ENCODE data around the gene ACTR10. TPM values are rescaled to one million over a fixed set of nuclear protein-coding genes. Genes with fewer than 3 reads are reported as not detected.

The ACTR10 gene
- total RNA-seq, 2 experiments from 2014 or later, result 42.5 to 60.4 TPM

DNA sequence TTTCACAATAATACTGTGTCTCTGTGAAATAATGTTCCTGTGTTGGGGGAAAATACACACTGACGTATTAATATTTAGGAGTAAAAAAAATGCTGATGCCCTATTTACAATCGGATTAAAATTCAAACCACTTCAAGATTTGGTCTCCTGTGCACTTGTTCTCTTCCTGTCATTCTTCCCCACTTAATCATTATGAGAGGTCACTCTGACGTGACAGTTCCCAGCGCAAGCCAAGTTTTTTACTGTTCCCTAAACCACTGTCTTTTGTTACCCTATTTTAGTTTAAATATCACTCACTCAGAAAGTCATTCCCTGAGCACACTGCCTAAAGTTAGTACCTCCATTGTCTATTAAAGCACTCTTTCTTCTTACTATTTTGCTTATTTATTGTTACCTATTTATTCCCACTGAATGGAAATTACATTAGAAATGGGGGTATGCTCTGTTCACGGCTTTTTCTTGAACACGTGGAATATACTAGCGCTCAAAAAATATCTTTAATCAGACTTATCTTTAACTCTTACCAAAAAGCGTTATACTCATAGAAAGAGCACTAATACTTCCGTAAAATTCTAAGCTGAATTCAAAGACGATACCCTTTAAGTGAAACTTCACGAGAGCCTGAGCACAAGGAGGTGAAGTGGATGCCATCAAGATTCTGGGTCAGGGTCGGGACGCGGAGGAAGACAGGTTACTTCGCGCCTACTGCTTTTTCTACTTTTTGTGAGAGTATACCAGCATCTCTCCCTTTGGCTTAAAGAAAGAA lies 44.0 kb downstream of the ACTR10 start:
- H3K36me3 ChIP-seq (ENCODE audit: insufficient read depth, low read length), result peaks cover 22% of the 10 kb centered on the region
- intact Hi-C loops (cut with micrococcal nuclease; ENCODE audit: unreplicated experiment), result loop anchor here (1.0 kb wide), 1 partner anchor 44 kb away; the partner anchor contains the start of gene ACTR10
- H3K9me3 ChIP-seq (ENCODE audit: low read length), result no peaks in the 10 kb centered on the region
- H3K4me1 ChIP-seq (ENCODE audit: insufficient read depth, low read length, poor library complexity, severe bottlenecking), result peaks cover 38% of the 10 kb centered on the region
- peak; percentile 23 for DNase-seq (ENCODE audit: low spot score)
- peak overlapping the region; percentile 90 for H3K4me2 ChIP-seq (ENCODE audit: low read length)
- H3K79me2 ChIP-seq (ENCODE audit: insufficient read depth, low read depth, low read length), result peaks cover 51% of the 10 kb centered on the region
- TF ChIP-seq, protein P1, sequence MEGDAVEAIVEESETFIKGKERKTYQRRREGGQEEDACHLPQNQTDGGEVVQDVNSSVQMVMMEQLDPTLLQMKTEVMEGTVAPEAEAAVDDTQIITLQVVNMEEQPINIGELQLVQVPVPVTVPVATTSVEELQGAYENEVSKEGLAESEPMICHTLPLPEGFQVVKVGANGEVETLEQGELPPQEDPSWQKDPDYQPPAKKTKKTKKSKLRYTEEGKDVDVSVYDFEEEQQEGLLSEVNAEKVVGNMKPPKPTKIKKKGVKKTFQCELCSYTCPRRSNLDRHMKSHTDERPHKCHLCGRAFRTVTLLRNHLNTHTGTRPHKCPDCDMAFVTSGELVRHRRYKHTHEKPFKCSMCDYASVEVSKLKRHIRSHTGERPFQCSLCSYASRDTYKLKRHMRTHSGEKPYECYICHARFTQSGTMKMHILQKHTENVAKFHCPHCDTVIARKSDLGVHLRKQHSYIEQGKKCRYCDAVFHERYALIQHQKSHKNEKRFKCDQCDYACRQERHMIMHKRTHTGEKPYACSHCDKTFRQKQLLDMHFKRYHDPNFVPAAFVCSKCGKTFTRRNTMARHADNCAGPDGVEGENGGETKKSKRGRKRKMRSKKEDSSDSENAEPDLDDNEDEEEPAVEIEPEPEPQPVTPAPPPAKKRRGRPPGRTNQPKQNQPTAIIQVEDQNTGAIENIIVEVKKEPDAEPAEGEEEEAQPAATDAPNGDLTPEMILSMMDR (conservative IDR thresholded peaks at IDR 0.05; ENCODE audit: low read length), result no peak
- TF ChIP-seq EZH2phosphoT487 (IDR thresholded peaks at IDR 0.05; ENCODE audit: borderline replicate concordance, low read depth, low read length), result no peak
- CTCF ChIA-PET (ENCODE audit: unreplicated experiment), result interaction anchor here (0.6 to 1.1 kb wide), 3 partner anchors 14 to 118 kb away, joined by 3 to 4 read pairs (median 3); partner anchors contain the start of gene ARID4A
- POLR2A ChIA-PET, result interaction anchor here (0.6 to 1.6 kb wide), 7 partner anchors 9 to 55 kb away, joined by 3 to 16 read pairs (median 4); partner anchors contain the start of gene ARID4A
- peak overlapping the region; percentile 88 for H3K27ac ChIP-seq (ENCODE audit: low read depth, low read length, poor library complexity, severe bottlenecking)
- H4K20me1 ChIP-seq (ENCODE audit: insufficient read depth, low read length), result peaks cover 22% of the 10 kb centered on the region
- peak overlapping the region; percentile 92 for H3K4me3 ChIP-seq (ENCODE audit: low read depth, low read length, poor library complexity, severe bottlenecking)
- H2AFZ ChIP-seq (ENCODE audit: low read length), result peak overlapping the region; percentile 76
- TSS peak; percentile 98 for BruUV-seq (replicated peaks)
- H3K9me2 ChIP-seq (ENCODE audit: insufficient read depth, low read length), result no peaks in the 10 kb centered on the region

DNA sequence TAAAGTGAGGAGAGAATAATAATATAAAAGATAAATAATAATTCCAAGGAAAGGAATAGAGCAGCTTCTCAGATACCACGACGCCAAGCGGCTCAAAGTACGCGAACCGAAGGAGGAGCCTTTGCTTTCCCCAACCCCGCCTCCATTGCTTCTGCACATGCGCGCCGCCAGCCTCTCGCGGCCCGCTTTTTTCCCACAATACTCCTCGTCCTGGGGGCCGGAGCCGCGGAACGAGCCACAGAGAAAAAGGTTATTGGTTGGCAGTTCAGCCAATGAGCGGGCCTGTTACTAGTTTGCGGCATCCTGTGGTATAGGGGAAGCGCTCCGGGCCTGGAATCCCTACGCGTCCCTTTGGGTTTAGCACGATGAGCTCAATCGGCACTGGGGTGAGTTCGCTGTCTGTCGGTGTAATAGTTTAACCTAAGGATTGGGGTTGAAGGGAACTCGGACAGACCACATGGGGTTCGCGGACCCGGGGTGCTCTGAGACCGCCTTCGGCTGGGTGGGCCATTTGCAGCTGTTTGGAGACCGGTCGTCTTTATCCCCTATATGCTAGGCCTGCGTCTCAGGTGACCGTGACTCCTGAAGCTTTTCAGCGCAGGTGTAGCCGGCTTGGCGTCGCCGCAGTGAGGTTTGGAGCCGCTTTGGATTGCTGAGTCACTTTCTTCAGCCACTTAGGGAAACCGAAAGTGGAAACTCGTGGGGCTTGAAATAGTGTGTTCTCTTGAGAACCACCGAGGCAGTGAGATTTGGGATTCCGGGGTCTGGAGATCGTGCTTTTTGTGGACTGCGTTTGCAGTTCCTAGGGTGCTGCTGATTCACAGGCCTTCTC lies 44.8 kb downstream of the ACTR10 start, which contains the start of gene PSMA3:
Gene PSMA3 (plus strand): TSS at position 288 of the 832 bp plus-strand sequence. CDS start 78 bp downstream, at position 366.
- H3K4me3 ChIP-seq (ENCODE audit: low read depth, low read length, poor library complexity, severe bottlenecking), result peak within 1 kb of the TSS; percentile 92
- TSS peak; percentile 84 for BruUV-seq (replicated peaks)
- H3K9me2 ChIP-seq (ENCODE audit: insufficient read depth, low read length), result no peaks in the 10 kb centered on the region
- CTCF ChIA-PET (ENCODE audit: unreplicated experiment), result interaction anchor here (0.6 to 1.1 kb wide), 3 partner anchors 14 to 117 kb away, joined by 3 to 4 read pairs (median 3); partner anchors contain the start of gene ARID4A
- H3K9me3 ChIP-seq (ENCODE audit: low read length), result no peaks in the 10 kb centered on the region
- peak within 1 kb of the TSS; percentile 76 for H2AFZ ChIP-seq (ENCODE audit: low read length)
- H3K36me3 ChIP-seq (ENCODE audit: insufficient read depth, low read length), result peaks cover 28% of the 10 kb centered on the region
- intact Hi-C loops (cut with micrococcal nuclease; ENCODE audit: unreplicated experiment), result loop anchor here (1.0 to 5.0 kb wide), 3 partner anchors 44 to 183 kb away; partner anchors contain the start of genes ACTR10, ARID4A, KIAA0586 and TIMM9
- peaks cover 33% of the 10 kb centered on the region for H3K4me1 ChIP-seq (ENCODE audit: insufficient read depth, low read length, poor library complexity, severe bottlenecking)
- H3K79me2 ChIP-seq (ENCODE audit: insufficient read depth, low read depth, low read length), result peaks cover 59% of the 10 kb centered on the region
- H3K27ac ChIP-seq (ENCODE audit: low read depth, low read length, poor library complexity, severe bottlenecking), result peak within 1 kb of the TSS; percentile 88
- DNase-seq (ENCODE audit: low spot score), result peak; percentile 97
- POLR2A ChIA-PET, result interaction anchor here (0.6 to 1.6 kb wide), 10 partner anchors 8 to 87 kb away, joined by 3 to 16 read pairs (median 4); partner anchors contain the start of genes ACTR10 and ARID4A
- H4K20me1 ChIP-seq (ENCODE audit: insufficient read depth, low read length), result peaks cover 22% of the 10 kb centered on the region
- TF ChIP-seq, protein P1 (conservative IDR thresholded peaks at IDR 0.05; ENCODE audit: low read length), result no peak
- TF ChIP-seq EZH2phosphoT487 (IDR thresholded peaks at IDR 0.05; ENCODE audit: borderline replicate concordance, low read depth, low read length), result no peak
- peak within 1 kb of the TSS; percentile 90 for H3K4me2 ChIP-seq (ENCODE audit: low read length)

Measured in OCI-LY7 (cell line).